GM23338 (cell line): ENCODE results near the gene LOXL3. TPM values are rescaled to one million over a fixed set of nuclear protein-coding genes. Genes with fewer than 3 reads are reported as not detected.

Experiments used
- ATAC-seq: fragments of 200-7000 bp; cut with Tn5 transposase; 3 replicates; pipeline ENCODE4 v1.9.1; 2020
- DNase-seq: peaks from one replicate; pipeline ENCODE4 v3.0.0-alpha.2; 2015; ENCODE audit warnings: low spot score
- H2AFZ ChIP-seq: fragments of 200-600 bp; sonication (generic); 2 replicates; pipeline ENCODE4 v1.8.0; 2016; ENCODE audit warnings: antibody characterized with exemption, mild to moderate bottlenecking, moderate library complexity
- H3F3A ChIP-seq: fragments of 200-600 bp; sonication (generic); replicated peaks from 2 replicates; pipeline ENCODE4 v1.8.0; 2017; ENCODE audit warnings: antibody characterized with exemption, mixed run types, low read depth
- H3K27ac ChIP-seq: fragments of 200-600 bp; sonication (generic); 2 replicates; pipeline ENCODE4 v1.6.1; 2016; ENCODE audit warnings: low read depth
- H3K27me3 ChIP-seq: fragments of 200-600 bp; sonication (generic); 2 replicates; pipeline ENCODE4 v1.8.0; 2016; ENCODE audit warnings: mild to moderate bottlenecking, mixed run types, moderate library complexity; ENCODE audit not compliant: insufficient read depth
- H3K36me3 ChIP-seq: fragments of 200-600 bp; sonication (generic); 2 replicates; pipeline ENCODE4 v1.8.0; 2016; ENCODE audit warnings: mild to moderate bottlenecking; ENCODE audit not compliant: insufficient read depth
- H3K4me1 ChIP-seq: fragments of 200-600 bp; sonication (generic); 2 replicates; pipeline ENCODE4 v1.8.0; 2016; ENCODE audit warnings: mild to moderate bottlenecking, moderate library complexity; ENCODE audit not compliant: insufficient read depth
- H3K4me2 ChIP-seq: fragments of 200-600 bp; sonication (generic); 2 replicates; pipeline ENCODE4 v1.7.1; 2017; ENCODE audit warnings: mixed run types
- H3K4me3 ChIP-seq: fragments of 200-600 bp; sonication (generic); 2 replicates; pipeline ENCODE4 v1.6.1; 2016; ENCODE audit warnings: mixed run types
- H3K79me2 ChIP-seq: fragments of 200-600 bp; sonication (generic); replicated peaks from 2 replicates; pipeline ENCODE4 v1.8.0; 2017; ENCODE audit warnings: mild to moderate bottlenecking; ENCODE audit not compliant: insufficient read depth
- H3K9me2 ChIP-seq: fragments of 200-600 bp; sonication (generic); 2 replicates; pipeline ENCODE4 v1.8.0; 2017; ENCODE audit not compliant: insufficient read depth
- H4K20me1 ChIP-seq: fragments of 200-600 bp; sonication (generic); replicated peaks from 2 replicates; pipeline ENCODE4 v1.8.0; 2017; ENCODE audit warnings: mild to moderate bottlenecking; ENCODE audit not compliant: insufficient read depth
- H3K27ac Mint-ChIP-seq: 2 replicates; pipeline ENCODE4 v1.8.0; 2020; ENCODE audit warnings: inconsistent platforms, mild to moderate bottlenecking, moderate library complexity, mixed read lengths
- H3K27me3 Mint-ChIP-seq: 3 replicates; pipeline ENCODE4 v1.8.0; 2022; ENCODE audit warnings: low read depth, mild to moderate bottlenecking, moderate library complexity, mixed read lengths, inconsistent platforms; ENCODE audit not compliant: insufficient read depth, poor library complexity
- H3K36me3 Mint-ChIP-seq: 3 replicates; pipeline ENCODE4 v1.8.0; 2021; ENCODE audit warnings: low read depth, mild to moderate bottlenecking, inconsistent platforms, moderate library complexity, mixed read lengths
- H3K4me1 Mint-ChIP-seq: 3 replicates; pipeline ENCODE4 v1.8.0; 2020; ENCODE audit warnings: mild to moderate bottlenecking, inconsistent platforms, mixed read lengths
- H3K4me3 Mint-ChIP-seq: 3 replicates; pipeline ENCODE4 v1.8.0; 2021; ENCODE audit warnings: moderate library complexity, mild to moderate bottlenecking, inconsistent platforms, mixed read lengths
- H3K9me3 Mint-ChIP-seq: 3 replicates; pipeline ENCODE4 v1.8.0; 2020; ENCODE audit warnings: moderate library complexity, mild to moderate bottlenecking, inconsistent platforms, mixed read lengths
- CREB1 ChIP-seq: fragments of 250-450 bp; sonication (Bioruptor Pico); IDR thresholded peaks from 2 replicates; pipeline ENCODE4 v1.5.0; 2020; ENCODE audit warnings: low read depth, mild to moderate bottlenecking, moderate library complexity
- EZH2 ChIP-seq: fragments of 200-600 bp; sonication (generic); IDR thresholded peaks from one replicate; pipeline ENCODE4 v1.8.0; 2017; ENCODE audit warnings: antibody characterized with exemption, mild to moderate bottlenecking, low read depth; ENCODE audit not compliant: unreplicated experiment
- EZH2phosphoT487 ChIP-seq: fragments of 200-600 bp; sonication (generic); IDR thresholded peaks from one replicate; pipeline ENCODE4 v1.8.1; 2018; ENCODE audit warnings: antibody characterized with exemption; ENCODE audit not compliant: unreplicated experiment
- JUNB ChIP-seq: IDR thresholded peaks from one replicate; pipeline ENCODE4 v1.6.1; 2016; ENCODE audit warnings: antibody characterized with exemption; ENCODE audit not compliant: unreplicated experiment
- NANOG ChIP-seq: IDR thresholded peaks from 2 replicates; pipeline ENCODE4 v1.6.1; 2016; ENCODE audit warnings: antibody characterized with exemption, borderline replicate concordance
- POLR2AphosphoS5 ChIP-seq: IDR thresholded peaks from 2 replicates; pipeline ENCODE4 v1.6.1; 2016; ENCODE audit warnings: antibody characterized with exemption, low read depth
- STAT1 ChIP-seq: IDR thresholded peaks from one replicate; pipeline ENCODE4 v1.6.1; 2016; ENCODE audit warnings: antibody characterized with exemption; ENCODE audit not compliant: unreplicated experiment
- ZNF114 ChIP-seq: fragments of 250-450 bp; sonication (Bioruptor Pico); IDR thresholded peaks from 2 replicates; pipeline ENCODE4 v1.5.0; 2020; ENCODE audit warnings: mild to moderate bottlenecking, moderate library complexity
- ZNF331 ChIP-seq: fragments of 250-450 bp; sonication (Bioruptor Pico); IDR thresholded peaks from 2 replicates; pipeline ENCODE4 v1.5.0; 2020; ENCODE audit warnings: low read depth, mild to moderate bottlenecking, moderate library complexity
- polyA plus RNA-seq: library from polyadenylated mRNA; unstranded; fragments of >200 nt; fragmentation: Nextera tagmentation; extraction: Ambion mirVana; gene quantifications from 2 replicates; pipeline ENCODE4 v1.2.1, GENCODE V29; 2016
- total RNA-seq: library from RNA; depleted of rRNA; stranded (reverse); fragments of >200 nt; shearing (Covaris generic); gene quantifications from 2 replicates; pipeline ENCODE4 v1.2.3, GENCODE V29; 2014
- TF ChIP-seq, protein P1 (sequence below), 2 experiments: fragments of 200-600 bp in 1 of 2; sonication (generic) in 1 of 2; conservative IDR thresholded peaks; 2 replicates each; pipeline versions ENCODE4 v1.5.1 to v1.6.1; 2016 to 2017; ENCODE audit warnings: antibody characterized with exemption in 2 of 2, low read depth in 2 of 2, mild to moderate bottlenecking in 2 of 2, moderate library complexity in 1 of 2
- TF ChIP-seq, protein P2 (sequence below): IDR thresholded peaks from 2 replicates; pipeline ENCODE4 v1.6.1; 2016; ENCODE audit warnings: antibody characterized with exemption
- TF ChIP-seq, protein P3 (sequence below): IDR thresholded peaks from one replicate; pipeline ENCODE4 v1.6.1; 2018; ENCODE audit warnings: antibody characterized with exemption; ENCODE audit not compliant: unreplicated experiment
- TF ChIP-seq, protein P4 (sequence below): fragments of 250-450 bp; sonication (Bioruptor Pico); IDR thresholded peaks from 2 replicates; pipeline ENCODE4 v1.5.0; 2020; ENCODE audit warnings: mild to moderate bottlenecking, moderate library complexity

LOXL3 gene
- total and polyA plus RNA-seq, 2 experiments from 2014 or later: 4.7 to 14.9 TPM

DNA sequence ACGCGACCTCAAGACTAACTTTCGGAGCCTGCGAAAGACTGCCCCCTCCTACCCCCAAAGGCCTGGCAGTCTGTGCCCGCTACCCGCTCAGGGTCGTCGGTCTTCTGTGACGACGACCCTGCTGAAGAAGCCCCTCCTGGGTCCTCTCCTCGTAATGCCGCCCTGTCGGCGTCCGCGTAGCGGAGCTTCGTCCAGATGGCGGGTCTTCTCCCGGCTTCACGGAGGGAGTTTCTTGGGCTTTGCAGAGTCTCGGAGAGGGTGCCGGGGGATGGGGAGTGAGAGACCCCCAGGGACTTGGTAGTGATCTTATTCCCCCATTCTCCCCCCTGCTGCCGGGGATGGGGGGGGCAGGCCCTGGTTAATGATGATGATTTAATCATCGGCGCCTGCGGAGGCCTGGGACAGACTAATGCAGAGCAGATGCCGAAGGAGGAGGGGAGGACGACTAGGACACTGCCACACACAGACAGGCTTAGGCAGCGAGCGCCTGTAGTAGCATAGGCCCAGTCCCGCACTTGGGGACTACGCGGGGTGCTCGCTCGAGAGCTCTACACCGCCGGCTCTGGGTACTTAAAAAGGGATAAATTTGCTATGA, 45.7 kb downstream of the LOXL3 start:
- ATAC-seq (peak; percentile 54), DNase-seq (peak; percentile 69)
- Mint-ChIP-seq H3K4me1 (peaks cover 30% of the 10 kb centered on the region), H3K36me3 (peaks cover 28% of the 10 kb centered on the region), H3K4me3 (peak overlapping the region; percentile 98), H3K9me3 (peaks cover 10% of the 10 kb centered on the region), H3K27me3 (peaks cover 96% of the 10 kb centered on the region), H3K27ac (peak overlapping the region; percentile 99)
- Histone ChIP-seq H4K20me1 (peaks cover 3% of the 10 kb centered on the region), H3K9me2 (no peaks in the 10 kb centered on the region), H3K4me2 (peak overlapping the region; percentile 86), H3K36me3 (peaks cover 7% of the 10 kb centered on the region; the same call in 1 of the 2 replicates), H3K27ac (peak overlapping the region; percentile 78), H3F3A (peaks cover 9% of the 10 kb centered on the region), H3K79me2 (peaks cover 8% of the 10 kb centered on the region), H3K4me1 (peaks cover 20% of the 10 kb centered on the region), H3K27me3 (peaks cover 92% of the 10 kb centered on the region), H3K4me3 (peak overlapping the region; percentile 79), H2AFZ (peak overlapping the region; percentile 83)
- no peak for TF ChIP-seq EZH2phosphoT487
- no peak for TF ChIP-seq ZNF331 (CRISPR knock-in tag)
- no peak for TF ChIP-seq STAT1
- TF ChIP-seq, protein P1, sequence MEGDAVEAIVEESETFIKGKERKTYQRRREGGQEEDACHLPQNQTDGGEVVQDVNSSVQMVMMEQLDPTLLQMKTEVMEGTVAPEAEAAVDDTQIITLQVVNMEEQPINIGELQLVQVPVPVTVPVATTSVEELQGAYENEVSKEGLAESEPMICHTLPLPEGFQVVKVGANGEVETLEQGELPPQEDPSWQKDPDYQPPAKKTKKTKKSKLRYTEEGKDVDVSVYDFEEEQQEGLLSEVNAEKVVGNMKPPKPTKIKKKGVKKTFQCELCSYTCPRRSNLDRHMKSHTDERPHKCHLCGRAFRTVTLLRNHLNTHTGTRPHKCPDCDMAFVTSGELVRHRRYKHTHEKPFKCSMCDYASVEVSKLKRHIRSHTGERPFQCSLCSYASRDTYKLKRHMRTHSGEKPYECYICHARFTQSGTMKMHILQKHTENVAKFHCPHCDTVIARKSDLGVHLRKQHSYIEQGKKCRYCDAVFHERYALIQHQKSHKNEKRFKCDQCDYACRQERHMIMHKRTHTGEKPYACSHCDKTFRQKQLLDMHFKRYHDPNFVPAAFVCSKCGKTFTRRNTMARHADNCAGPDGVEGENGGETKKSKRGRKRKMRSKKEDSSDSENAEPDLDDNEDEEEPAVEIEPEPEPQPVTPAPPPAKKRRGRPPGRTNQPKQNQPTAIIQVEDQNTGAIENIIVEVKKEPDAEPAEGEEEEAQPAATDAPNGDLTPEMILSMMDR (conservative IDR thresholded peaks at IDR 0.05; ENCODE audit: low read depth in 2 of 2): no peak
- no peak for TF ChIP-seq EZH2
- no peak for TF ChIP-seq JUNB
- TF ChIP-seq CREB1 (CRISPR knock-in tag): no peak
- TF ChIP-seq POLR2AphosphoS5: no peak
- TF ChIP-seq, protein P2, sequence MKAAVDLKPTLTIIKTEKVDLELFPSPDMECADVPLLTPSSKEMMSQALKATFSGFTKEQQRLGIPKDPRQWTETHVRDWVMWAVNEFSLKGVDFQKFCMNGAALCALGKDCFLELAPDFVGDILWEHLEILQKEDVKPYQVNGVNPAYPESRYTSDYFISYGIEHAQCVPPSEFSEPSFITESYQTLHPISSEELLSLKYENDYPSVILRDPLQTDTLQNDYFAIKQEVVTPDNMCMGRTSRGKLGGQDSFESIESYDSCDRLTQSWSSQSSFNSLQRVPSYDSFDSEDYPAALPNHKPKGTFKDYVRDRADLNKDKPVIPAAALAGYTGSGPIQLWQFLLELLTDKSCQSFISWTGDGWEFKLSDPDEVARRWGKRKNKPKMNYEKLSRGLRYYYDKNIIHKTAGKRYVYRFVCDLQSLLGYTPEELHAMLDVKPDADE: no peak
- TF ChIP-seq ZNF114 (CRISPR knock-in tag): no peak
- TF ChIP-seq, protein P3, sequence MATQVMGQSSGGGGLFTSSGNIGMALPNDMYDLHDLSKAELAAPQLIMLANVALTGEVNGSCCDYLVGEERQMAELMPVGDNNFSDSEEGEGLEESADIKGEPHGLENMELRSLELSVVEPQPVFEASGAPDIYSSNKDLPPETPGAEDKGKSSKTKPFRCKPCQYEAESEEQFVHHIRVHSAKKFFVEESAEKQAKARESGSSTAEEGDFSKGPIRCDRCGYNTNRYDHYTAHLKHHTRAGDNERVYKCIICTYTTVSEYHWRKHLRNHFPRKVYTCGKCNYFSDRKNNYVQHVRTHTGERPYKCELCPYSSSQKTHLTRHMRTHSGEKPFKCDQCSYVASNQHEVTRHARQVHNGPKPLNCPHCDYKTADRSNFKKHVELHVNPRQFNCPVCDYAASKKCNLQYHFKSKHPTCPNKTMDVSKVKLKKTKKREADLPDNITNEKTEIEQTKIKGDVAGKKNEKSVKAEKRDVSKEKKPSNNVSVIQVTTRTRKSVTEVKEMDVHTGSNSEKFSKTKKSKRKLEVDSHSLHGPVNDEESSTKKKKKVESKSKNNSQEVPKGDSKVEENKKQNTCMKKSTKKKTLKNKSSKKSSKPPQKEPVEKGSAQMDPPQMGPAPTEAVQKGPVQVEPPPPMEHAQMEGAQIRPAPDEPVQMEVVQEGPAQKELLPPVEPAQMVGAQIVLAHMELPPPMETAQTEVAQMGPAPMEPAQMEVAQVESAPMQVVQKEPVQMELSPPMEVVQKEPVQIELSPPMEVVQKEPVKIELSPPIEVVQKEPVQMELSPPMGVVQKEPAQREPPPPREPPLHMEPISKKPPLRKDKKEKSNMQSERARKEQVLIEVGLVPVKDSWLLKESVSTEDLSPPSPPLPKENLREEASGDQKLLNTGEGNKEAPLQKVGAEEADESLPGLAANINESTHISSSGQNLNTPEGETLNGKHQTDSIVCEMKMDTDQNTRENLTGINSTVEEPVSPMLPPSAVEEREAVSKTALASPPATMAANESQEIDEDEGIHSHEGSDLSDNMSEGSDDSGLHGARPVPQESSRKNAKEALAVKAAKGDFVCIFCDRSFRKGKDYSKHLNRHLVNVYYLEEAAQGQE: no peak
- TF ChIP-seq, protein P4, sequence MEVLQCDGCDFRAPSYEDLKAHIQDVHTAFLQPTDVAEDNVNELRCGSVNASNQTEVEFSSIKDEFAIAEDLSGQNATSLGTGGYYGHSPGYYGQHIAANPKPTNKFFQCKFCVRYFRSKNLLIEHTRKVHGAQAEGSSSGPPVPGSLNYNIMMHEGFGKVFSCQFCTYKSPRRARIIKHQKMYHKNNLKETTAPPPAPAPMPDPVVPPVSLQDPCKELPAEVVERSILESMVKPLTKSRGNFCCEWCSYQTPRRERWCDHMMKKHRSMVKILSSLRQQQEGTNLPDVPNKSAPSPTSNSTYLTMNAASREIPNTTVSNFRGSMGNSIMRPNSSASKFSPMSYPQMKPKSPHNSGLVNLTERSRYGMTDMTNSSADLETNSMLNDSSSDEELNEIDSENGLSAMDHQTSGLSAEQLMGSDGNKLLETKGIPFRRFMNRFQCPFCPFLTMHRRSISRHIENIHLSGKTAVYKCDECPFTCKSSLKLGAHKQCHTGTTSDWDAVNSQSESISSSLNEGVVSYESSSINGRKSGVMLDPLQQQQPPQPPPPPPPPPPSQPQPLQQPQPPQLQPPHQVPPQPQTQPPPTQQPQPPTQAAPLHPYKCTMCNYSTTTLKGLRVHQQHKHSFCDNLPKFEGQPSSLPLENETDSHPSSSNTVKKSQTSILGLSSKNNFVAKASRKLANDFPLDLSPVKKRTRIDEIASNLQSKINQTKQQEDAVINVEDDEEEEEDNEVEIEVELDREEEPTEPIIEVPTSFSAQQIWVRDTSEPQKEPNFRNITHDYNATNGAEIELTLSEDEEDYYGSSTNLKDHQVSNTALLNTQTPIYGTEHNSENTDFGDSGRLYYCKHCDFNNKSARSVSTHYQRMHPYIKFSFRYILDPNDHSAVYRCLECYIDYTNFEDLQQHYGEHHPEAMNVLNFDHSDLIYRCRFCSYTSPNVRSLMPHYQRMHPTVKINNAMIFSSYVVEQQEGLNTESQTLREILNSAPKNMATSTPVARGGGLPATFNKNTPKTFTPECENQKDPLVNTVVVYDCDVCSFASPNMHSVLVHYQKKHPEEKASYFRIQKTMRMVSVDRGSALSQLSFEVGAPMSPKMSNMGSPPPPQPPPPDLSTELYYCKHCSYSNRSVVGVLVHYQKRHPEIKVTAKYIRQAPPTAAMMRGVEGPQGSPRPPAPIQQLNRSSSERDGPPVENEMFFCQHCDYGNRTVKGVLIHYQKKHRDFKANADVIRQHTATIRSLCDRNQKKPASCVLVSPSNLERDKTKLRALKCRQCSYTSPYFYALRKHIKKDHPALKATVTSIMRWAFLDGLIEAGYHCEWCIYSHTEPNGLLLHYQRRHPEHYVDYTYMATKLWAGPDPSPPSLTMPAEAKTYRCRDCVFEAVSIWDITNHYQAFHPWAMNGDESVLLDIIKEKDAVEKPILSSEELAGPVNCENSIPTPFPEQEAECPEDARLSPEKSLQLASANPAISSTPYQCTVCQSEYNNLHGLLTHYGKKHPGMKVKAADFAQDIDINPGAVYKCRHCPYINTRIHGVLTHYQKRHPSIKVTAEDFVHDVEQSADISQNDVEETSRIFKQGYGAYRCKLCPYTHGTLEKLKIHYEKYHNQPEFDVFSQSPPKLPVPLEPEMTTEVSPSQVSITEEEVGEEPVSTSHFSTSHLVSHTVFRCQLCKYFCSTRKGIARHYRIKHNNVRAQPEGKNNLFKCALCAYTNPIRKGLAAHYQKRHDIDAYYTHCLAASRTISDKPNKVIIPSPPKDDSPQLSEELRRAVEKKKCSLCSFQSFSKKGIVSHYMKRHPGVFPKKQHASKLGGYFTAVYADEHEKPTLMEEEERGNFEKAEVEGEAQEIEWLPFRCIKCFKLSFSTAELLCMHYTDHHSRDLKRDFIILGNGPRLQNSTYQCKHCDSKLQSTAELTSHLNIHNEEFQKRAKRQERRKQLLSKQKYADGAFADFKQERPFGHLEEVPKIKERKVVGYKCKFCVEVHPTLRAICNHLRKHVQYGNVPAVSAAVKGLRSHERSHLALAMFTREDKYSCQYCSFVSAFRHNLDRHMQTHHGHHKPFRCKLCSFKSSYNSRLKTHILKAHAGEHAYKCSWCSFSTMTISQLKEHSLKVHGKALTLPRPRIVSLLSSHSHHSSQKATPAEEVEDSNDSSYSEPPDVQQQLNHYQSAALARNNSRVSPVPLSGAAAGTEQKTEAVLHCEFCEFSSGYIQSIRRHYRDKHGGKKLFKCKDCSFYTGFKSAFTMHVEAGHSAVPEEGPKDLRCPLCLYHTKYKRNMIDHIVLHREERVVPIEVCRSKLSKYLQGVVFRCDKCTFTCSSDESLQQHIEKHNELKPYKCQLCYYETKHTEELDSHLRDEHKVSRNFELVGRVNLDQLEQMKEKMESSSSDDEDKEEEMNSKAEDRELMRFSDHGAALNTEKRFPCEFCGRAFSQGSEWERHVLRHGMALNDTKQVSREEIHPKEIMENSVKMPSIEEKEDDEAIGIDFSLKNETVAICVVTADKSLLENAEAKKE (CRISPR knock-in tag): no peak
- TF ChIP-seq NANOG: no peak
